Osteoblast (primary cell): ENCODE measurements around the gene CNBD2. TPM values are rescaled to one million over a fixed set of nuclear protein-coding genes. Genes with fewer than 3 reads are reported as not detected.

Experiments
- DNase-seq: peaks from one replicate; pipeline ENCODE4 v3.0.0; 2011; ENCODE audit warnings: low spot score, mixed read lengths; ENCODE audit not compliant: insufficient read length; ENCODE audit errors: missing footprints
- H2AFZ ChIP-seq: 2 replicates; pipeline ENCODE4 v1.6.0; 2011; ENCODE audit warnings: mild to moderate bottlenecking, low read length
- H3K27ac ChIP-seq: 2 replicates; pipeline ENCODE4 v1.5.1; 2011; ENCODE audit warnings: mild to moderate bottlenecking, low read depth, low read length, moderate library complexity
- H3K27me3 ChIP-seq: 2 replicates; pipeline ENCODE4 v1.6.0; 2012; ENCODE audit warnings: mild to moderate bottlenecking, control low read depth, inconsistent platforms, low read length, moderate library complexity; ENCODE audit not compliant: insufficient read depth
- H3K36me3 ChIP-seq: 2 replicates; pipeline ENCODE4 v1.5.1; 2011; ENCODE audit warnings: mild to moderate bottlenecking, low read length, control low read depth, moderate library complexity; ENCODE audit not compliant: insufficient read depth
- H3K4me1 ChIP-seq: 2 replicates; pipeline ENCODE4 v1.5.1; 2011; ENCODE audit warnings: mild to moderate bottlenecking, low read length, control low read depth, moderate library complexity; ENCODE audit not compliant: insufficient read depth
- H3K4me2 ChIP-seq: 2 replicates; pipeline ENCODE4 v1.6.0; 2011; ENCODE audit warnings: mild to moderate bottlenecking, low read length; ENCODE audit not compliant: insufficient read depth
- H3K4me3 ChIP-seq: fragments of 200-600 bp; sonication (generic); 3 replicates; pipeline ENCODE4 v1.5.1; 2012; ENCODE audit warnings: mild to moderate bottlenecking, low read length, inconsistent platforms; ENCODE audit not compliant: insufficient read depth
- H3K79me2 ChIP-seq: 2 replicates; pipeline ENCODE4 v1.6.0; 2012; ENCODE audit warnings: mild to moderate bottlenecking, low read length, control low read depth, inconsistent platforms; ENCODE audit not compliant: insufficient read depth
- H3K9me3 ChIP-seq: 2 replicates; pipeline ENCODE4 v1.5.1; 2011; ENCODE audit warnings: low read depth, low read length, control low read depth
- H4K20me1 ChIP-seq: 2 replicates; pipeline ENCODE4 v1.6.0; 2012; ENCODE audit warnings: mild to moderate bottlenecking, low read length, control low read depth; ENCODE audit not compliant: insufficient read depth
- total RNA-seq: library from RNA; depleted of rRNA; stranded (reverse); fragments of >200 nt; gene quantifications from 2 replicates; pipeline ENCODE4 v1.2.3, GENCODE V29; 2012
- TF ChIP-seq, protein P1 (sequence below): IDR thresholded peaks from 2 replicates; pipeline ENCODE4 v1.5.1; 2011; ENCODE audit warnings: mild to moderate bottlenecking, low read depth, low read length, moderate library complexity; ENCODE audit errors: extremely low read depth

Gene CNBD2
- total RNA-seq, 1 donor: 0.72 TPM

DNA sequence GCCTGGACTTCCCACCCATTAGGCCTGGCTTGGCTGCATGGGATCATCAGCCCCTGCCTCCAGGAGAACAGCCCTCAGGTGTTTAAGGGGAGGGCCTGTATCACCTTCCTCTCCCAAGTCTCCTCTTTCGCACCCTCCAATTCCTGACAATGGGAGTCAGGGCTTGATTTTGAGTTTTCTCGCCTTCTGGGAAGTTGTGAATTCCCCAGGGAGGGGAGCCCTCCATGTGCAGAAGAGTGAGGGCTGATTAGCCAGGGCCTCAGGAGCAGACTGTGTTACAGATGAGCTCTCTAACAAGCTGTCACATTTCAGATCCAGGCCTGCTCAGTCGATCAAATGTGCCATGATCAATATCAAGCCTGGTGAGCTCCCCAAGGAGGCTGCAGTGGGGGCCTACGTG lies 42.4 kb downstream of the CNBD2 start:
- no peaks in the 10 kb centered on the region for H4K20me1 ChIP-seq
- H3K4me3 ChIP-seq: no peak overlapping the region
- H3K27me3 ChIP-seq: no peaks in the 10 kb centered on the region
- no peaks in the 10 kb centered on the region for H3K9me3 ChIP-seq
- H3K36me3 ChIP-seq: no peaks in the 10 kb centered on the region
- no peak overlapping the region for H3K27ac ChIP-seq
- H3K79me2 ChIP-seq: no peaks in the 10 kb centered on the region
- TF ChIP-seq, protein P1, sequence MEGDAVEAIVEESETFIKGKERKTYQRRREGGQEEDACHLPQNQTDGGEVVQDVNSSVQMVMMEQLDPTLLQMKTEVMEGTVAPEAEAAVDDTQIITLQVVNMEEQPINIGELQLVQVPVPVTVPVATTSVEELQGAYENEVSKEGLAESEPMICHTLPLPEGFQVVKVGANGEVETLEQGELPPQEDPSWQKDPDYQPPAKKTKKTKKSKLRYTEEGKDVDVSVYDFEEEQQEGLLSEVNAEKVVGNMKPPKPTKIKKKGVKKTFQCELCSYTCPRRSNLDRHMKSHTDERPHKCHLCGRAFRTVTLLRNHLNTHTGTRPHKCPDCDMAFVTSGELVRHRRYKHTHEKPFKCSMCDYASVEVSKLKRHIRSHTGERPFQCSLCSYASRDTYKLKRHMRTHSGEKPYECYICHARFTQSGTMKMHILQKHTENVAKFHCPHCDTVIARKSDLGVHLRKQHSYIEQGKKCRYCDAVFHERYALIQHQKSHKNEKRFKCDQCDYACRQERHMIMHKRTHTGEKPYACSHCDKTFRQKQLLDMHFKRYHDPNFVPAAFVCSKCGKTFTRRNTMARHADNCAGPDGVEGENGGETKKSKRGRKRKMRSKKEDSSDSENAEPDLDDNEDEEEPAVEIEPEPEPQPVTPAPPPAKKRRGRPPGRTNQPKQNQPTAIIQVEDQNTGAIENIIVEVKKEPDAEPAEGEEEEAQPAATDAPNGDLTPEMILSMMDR: no peak
- no peaks in the 10 kb centered on the region for H3K4me1 ChIP-seq
- no peak for DNase-seq
- H3K4me2 ChIP-seq: no peak overlapping the region
- no peak overlapping the region for H2AFZ ChIP-seq

DNA sequence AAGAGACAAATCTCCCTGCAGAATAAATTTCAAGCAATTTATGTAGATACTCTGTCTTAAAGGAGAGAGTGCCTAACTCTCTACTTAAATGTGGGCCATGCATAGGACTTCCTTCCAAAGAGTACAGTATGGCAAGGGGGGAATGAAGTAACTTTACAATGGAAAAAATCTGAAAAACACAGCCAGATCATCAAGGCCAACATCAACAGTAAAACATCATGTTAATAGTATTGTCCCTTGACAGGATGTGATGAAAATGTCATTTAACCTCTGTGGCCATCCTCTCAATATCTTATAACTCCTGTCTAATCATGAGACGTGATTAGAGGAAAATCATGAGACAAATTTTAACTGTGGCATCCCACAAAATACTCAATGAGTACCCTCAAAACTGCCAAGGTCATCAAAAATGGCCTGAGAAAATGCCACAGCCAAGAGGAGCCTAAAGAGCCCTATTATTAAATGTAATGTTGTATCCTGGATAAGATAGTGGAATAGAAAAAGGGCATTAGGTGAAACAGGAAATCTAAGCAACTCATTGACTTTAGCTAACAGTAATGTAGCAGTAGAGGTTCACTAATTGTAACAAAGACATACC lies 47.5 kb downstream of the CNBD2 start:
- TF ChIP-seq, protein P1: no peak
- Histone ChIP-seq H4K20me1 (no peaks in the 10 kb centered on the region), H3K9me3 (no peaks in the 10 kb centered on the region), H3K4me1 (peaks cover 12% of the 10 kb centered on the region), H3K27me3 (no peaks in the 10 kb centered on the region), H3K4me2 (no peak overlapping the region), H3K79me2 (no peaks in the 10 kb centered on the region), H3K36me3 (no peaks in the 10 kb centered on the region), H3K4me3 (no peak overlapping the region), H3K27ac (no peak overlapping the region), H2AFZ (no peak overlapping the region)
- DNase-seq: no peak

DNA sequence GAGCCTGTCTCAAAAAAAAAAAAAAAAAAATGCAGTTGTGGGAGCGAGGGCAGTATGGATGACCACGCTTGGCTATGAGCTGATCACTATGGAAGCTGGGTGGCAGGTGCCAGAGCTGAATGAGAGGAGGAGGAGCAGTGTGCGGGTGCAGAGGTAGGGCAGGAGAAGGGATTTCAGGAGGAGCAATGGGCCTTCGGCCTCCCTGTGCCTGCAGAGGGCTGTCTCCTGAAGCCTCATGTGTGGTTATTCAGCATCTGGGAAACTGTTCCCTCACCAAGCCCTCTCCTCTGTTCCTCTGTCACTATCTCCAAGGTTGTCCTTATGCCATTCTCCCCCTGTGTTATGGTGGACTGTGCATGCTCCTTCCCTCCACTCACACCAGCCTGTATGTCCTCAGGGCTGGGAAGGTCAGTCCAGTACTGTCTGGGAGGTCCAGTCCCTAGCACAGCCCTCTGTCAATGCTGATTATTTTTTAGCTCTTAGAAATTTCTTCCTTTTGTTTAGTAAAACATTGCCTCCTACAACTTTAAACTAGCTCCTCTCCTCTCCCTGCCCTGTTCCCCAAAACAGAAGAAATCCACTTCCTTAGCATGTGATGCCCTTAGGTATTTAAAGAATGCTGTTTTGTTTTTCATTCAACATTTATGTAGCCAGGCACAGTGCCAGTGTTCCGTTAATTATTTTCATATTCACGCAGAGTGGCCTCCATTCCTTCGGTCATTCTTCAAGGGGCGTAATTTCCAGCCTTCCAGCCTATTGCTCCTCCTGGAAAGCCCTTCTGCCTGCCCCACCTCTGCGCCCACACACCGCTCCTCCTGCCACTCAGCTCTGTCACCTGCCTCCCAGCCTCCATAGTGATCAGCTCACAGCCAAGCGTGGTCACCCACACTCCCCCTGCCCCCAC lies 48.9 kb downstream of the CNBD2 start:
- Histone ChIP-seq H3K4me3 (no peak overlapping the region), H3K27me3 (no peaks in the 10 kb centered on the region), H3K4me2 (peak overlapping the region; percentile 44), H3K9me3 (no peaks in the 10 kb centered on the region), H4K20me1 (no peaks in the 10 kb centered on the region), H3K27ac (peak overlapping the region; percentile 31), H2AFZ (peak overlapping the region; percentile 69), H3K79me2 (no peaks in the 10 kb centered on the region), H3K4me1 (peaks cover 12% of the 10 kb centered on the region), H3K36me3 (no peaks in the 10 kb centered on the region)
- TF ChIP-seq, protein P1: no peak
- DNase-seq: no peak
